PFSK-1 (cell line): ENCODE results near the gene FUT7.

Source experiments
- POLR2AphosphoS5 ChIP-seq: IDR thresholded peaks from 2 replicates; pipeline ENCODE4 v1.6.1; 2012; ENCODE audit warnings: low read depth, mild to moderate bottlenecking, control low read depth, low read length, moderate library complexity
- SIN3A ChIP-seq: IDR thresholded peaks from 2 replicates; pipeline ENCODE4 v1.6.1; 2012; ENCODE audit warnings: mild to moderate bottlenecking, low read length, moderate library complexity, borderline replicate concordance; ENCODE audit not compliant: insufficient read depth
- TAF1 ChIP-seq: IDR thresholded peaks from 2 replicates; pipeline ENCODE4 v1.6.1; 2012; ENCODE audit warnings: low read length, control low read depth, borderline replicate concordance; ENCODE audit not compliant: insufficient read depth
- TF ChIP-seq, protein P1 (sequence below), 2 experiments: IDR thresholded peaks; 2 replicates each; pipeline versions ENCODE4 v1.6.1 to v1.8.0; 2011 to 2012; ENCODE audit warnings: low read depth in 2 of 2, low read length in 2 of 2, control low read depth in 1 of 2, inconsistent platforms in 1 of 2, mild to moderate bottlenecking in 1 of 2, moderate library complexity in 1 of 2; ENCODE audit not compliant: insufficient read depth in 1 of 2

DNA sequence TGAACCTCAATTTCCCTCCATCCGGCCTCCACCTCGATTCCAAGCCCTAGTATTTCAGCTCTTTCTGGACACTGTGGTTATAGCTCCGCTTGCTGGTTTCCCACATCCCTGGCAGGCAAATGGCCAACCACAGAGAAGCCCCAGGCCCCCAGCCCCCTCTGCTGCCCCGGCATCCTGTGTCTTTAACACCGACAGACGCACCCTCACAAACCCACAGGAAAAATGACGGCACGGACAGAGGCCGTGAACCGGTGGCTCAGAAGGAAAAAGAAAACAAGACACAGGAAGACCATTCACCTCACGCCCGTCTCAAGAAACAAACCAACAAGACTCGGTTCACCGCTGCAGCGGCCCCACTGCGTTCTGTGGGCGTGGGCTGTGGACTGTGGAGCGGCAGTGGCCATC, 34.1 kb downstream of the FUT7 start:
- no peak for TF ChIP-seq POLR2AphosphoS5
- TF ChIP-seq TAF1 = no peak
- TF ChIP-seq, protein P1, sequence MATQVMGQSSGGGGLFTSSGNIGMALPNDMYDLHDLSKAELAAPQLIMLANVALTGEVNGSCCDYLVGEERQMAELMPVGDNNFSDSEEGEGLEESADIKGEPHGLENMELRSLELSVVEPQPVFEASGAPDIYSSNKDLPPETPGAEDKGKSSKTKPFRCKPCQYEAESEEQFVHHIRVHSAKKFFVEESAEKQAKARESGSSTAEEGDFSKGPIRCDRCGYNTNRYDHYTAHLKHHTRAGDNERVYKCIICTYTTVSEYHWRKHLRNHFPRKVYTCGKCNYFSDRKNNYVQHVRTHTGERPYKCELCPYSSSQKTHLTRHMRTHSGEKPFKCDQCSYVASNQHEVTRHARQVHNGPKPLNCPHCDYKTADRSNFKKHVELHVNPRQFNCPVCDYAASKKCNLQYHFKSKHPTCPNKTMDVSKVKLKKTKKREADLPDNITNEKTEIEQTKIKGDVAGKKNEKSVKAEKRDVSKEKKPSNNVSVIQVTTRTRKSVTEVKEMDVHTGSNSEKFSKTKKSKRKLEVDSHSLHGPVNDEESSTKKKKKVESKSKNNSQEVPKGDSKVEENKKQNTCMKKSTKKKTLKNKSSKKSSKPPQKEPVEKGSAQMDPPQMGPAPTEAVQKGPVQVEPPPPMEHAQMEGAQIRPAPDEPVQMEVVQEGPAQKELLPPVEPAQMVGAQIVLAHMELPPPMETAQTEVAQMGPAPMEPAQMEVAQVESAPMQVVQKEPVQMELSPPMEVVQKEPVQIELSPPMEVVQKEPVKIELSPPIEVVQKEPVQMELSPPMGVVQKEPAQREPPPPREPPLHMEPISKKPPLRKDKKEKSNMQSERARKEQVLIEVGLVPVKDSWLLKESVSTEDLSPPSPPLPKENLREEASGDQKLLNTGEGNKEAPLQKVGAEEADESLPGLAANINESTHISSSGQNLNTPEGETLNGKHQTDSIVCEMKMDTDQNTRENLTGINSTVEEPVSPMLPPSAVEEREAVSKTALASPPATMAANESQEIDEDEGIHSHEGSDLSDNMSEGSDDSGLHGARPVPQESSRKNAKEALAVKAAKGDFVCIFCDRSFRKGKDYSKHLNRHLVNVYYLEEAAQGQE (IDR thresholded peaks at IDR 0.05; ENCODE audit: insufficient read depth in 1 of 2, low read depth in 2 of 2, low read length in 2 of 2) = no peak
- no peak for TF ChIP-seq SIN3A
